ENCODE data around the gene PLEKHJ1.

DNA sequence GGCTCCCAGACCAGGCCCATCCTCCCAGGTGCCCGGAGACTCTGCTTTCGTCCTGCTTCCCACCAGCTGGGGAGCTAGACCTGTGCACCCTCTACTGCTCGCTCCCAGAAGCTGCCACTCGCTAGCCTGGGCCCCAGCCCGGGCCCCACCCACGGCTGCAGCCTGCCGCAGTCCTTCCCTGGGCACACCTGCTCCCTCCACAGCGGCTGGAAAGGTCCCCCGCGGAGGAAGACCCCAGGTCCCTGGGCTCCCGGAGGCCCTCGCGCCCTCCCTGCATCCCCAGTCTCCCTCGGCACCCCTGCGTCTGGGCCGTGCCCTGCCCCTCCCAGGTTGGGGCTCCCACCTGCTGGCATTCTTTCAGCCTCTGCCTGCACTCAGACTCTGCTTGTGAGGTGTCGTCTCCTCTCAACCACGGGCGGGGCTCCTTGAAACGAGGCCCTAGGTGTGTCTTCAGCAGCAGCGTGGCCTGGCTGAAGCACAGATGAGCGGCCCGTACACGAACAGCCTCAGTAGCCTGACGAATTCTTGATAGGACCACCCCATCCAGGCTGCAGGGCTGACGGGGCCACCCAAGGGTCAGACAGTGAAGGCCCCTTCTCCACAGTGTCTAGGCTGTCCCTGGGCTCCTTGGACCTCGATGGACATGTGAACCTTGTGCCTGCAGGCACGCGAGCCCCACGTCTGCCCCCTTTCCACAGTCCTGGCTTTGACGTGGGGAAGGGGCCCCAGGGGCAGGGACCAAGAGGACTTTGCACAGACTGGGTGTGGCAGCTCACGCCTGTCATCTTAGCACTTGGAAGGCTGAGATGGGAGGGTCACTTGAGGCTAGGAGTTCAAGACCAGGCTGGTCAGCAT is 44.4 kb downstream of the PLEKHJ1 start:
- TF ChIP-seq CTCF (conservative IDR thresholded peaks at IDR 0.05; ENCODE audit: low read depth, low read length), result no peak
- no peak for TF ChIP-seq EZH2 (IDR thresholded peaks at IDR 0.05; ENCODE audit: low read length, unreplicated experiment)
- TF ChIP-seq EZH2phosphoT487 (IDR thresholded peaks at IDR 0.05; ENCODE audit: borderline replicate concordance, low read length), result no peak
